Astrocyte of the spinal cord (primary cell): ENCODE data around the gene NOG.

Experiments used
- DNase-seq: peaks from one replicate; pipeline ENCODE4 v3.0.0; 2011; ENCODE audit warnings: low read depth, low spot score
- H3K4me3 ChIP-seq: 2 replicates; pipeline ENCODE4 v1.5.1; 2011; ENCODE audit warnings: low read depth, mild to moderate bottlenecking, low read length, moderate library complexity
- in situ Hi-C: cut with HindIII; loops from 2 replicates; pipeline ENCODE4 v1.10.0; 2017; ENCODE audit warnings: low sequenced_read_pairs
- TF ChIP-seq, protein P1 (sequence below): IDR thresholded peaks from 2 replicates; pipeline ENCODE4 v1.5.1; 2012; ENCODE audit warnings: low read depth, mild to moderate bottlenecking, low read length, inconsistent platforms

Gene NOG

GRCh38 chr17:56608944-56609343, 15.4 kb downstream of the NOG start:
- no peak overlapping the region for H3K4me3 ChIP-seq
- DNase-seq, result no peak
- TF ChIP-seq, protein P1, sequence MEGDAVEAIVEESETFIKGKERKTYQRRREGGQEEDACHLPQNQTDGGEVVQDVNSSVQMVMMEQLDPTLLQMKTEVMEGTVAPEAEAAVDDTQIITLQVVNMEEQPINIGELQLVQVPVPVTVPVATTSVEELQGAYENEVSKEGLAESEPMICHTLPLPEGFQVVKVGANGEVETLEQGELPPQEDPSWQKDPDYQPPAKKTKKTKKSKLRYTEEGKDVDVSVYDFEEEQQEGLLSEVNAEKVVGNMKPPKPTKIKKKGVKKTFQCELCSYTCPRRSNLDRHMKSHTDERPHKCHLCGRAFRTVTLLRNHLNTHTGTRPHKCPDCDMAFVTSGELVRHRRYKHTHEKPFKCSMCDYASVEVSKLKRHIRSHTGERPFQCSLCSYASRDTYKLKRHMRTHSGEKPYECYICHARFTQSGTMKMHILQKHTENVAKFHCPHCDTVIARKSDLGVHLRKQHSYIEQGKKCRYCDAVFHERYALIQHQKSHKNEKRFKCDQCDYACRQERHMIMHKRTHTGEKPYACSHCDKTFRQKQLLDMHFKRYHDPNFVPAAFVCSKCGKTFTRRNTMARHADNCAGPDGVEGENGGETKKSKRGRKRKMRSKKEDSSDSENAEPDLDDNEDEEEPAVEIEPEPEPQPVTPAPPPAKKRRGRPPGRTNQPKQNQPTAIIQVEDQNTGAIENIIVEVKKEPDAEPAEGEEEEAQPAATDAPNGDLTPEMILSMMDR, result no peak
- in situ Hi-C loops, result no loop called here

GRCh38 chr17:56610321-56610720, 16.8 kb downstream of the NOG start:
- TF ChIP-seq, protein P1, result no peak
- H3K4me3 ChIP-seq, result no peak overlapping the region
- in situ Hi-C loops, result no loop called here
- no peak for DNase-seq

DNA sequence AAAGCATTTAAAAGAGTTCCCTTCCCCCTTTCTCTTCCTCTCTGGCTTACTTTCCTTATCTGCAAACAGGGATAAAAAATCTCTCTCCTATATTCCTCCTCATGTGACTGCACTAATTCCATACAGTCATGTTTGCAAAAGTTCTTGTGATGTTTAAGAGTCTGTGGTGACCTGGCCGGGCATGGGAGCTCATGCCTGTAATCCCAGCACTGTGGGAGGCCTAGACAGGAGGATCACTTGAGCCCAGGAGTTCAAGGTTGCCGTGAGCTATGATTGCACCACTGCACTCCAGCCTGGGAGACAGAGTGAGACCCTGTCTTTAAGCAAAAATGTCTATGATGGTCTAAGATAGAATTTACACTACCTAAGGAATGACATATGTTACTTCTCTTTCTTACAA, 19.6 kb downstream of the NOG start:
- TF ChIP-seq, protein P1, result no peak
- in situ Hi-C loops, result no loop called here
- H3K4me3 ChIP-seq, result no peak overlapping the region
- no peak for DNase-seq

- in situ Hi-C loops, result no loop called here
- no peak for DNase-seq
- no peak overlapping the region for H3K4me3 ChIP-seq
- TF ChIP-seq, protein P1, result no peak
These were observed 21.0 kb downstream of the NOG start for GRCh38 chr17:56614522-56614921.

- in situ Hi-C loops, result no loop called here
- DNase-seq, result no peak
These were observed 22.7 kb downstream of the NOG start for GRCh38 chr17:56616239-56616638.

DNA sequence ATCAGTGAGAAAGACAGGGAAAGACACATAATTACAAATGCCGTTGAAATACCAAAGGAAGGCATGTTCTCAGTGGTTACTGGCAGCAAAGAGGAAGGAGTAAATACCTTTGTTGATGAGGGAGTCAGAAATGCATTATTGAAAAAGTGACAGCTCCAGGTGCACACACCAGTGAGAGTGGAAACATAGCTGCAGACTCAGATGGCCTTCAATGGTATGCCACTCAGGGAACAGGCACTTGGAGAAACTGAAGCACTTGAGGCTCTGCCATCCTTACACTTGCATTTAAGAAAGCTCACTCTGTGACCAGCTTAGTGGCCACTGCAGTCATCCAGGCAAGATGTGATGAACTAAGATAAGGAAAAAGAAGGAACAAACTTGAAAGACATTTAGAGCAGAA, 29.9 kb downstream of the NOG start:
- TF ChIP-seq, protein P1, result no peak
- no peak for DNase-seq
- in situ Hi-C loops, result no loop called here
- no peak overlapping the region for H3K4me3 ChIP-seq

More at GRCh38 chr17:56616239-56616638, 22.7 kb downstream of the NOG start:
- no peak overlapping the region for H3K4me3 ChIP-seq
- TF ChIP-seq, protein P1, result no peak

- no peak for DNase-seq
- TF ChIP-seq, protein P1, result no peak
- in situ Hi-C loops, result no loop called here
- no peak overlapping the region for H3K4me3 ChIP-seq
These were observed 30.8 kb downstream of the NOG start for GRCh38 chr17:56624309-56624708.
